ENCODE results near the gene TJP1. TPM values are rescaled to one million over a fixed set of nuclear protein-coding genes. Genes with fewer than 3 reads are reported as not detected.

Gene TJP1
- total and polyA plus RNA-seq, 9 of the 15 experiments (the other 6 are each of a cell fraction or from before 2014, with no cell fraction given): 9.1 to 39.3 (median 28.0) TPM

- TF ChIP-seq ATF3 (IDR thresholded peaks at IDR 0.05): peak; percentile 36; the same call in 1 of the 2 replicates
- no peak for TF ChIP-seq ATF3 (CRISPR knock-in tag; conservative IDR thresholded peaks at IDR 0.05)
- TF ChIP-seq ZNF644 (tag; IDR thresholded peaks at IDR 0.05; ENCODE audit: low read depth): peak; percentile 94
- peak; percentile 74 for TF ChIP-seq FOSL1 (tag; conservative IDR thresholded peaks at IDR 0.05)
- TF ChIP-seq ZNF395 (CRISPR knock-in tag; IDR thresholded peaks at IDR 0.05): peak; percentile 100
- peak; percentile 86; the same call in 1 of the 2 replicates for TF ChIP-seq ZBTB26 (CRISPR knock-in tag; IDR thresholded peaks at IDR 0.05)
- TF ChIP-seq CREB5 (CRISPR knock-in tag; IDR thresholded peaks at IDR 0.05): peak; percentile 84; the same call in 1 of the 2 replicates
- no peak for TF ChIP-seq POLR2B (IDR thresholded peaks at IDR 0.05; ENCODE audit: low read depth, partially characterized antibody)
- peak; percentile 98 for TF ChIP-seq RREB1 (CRISPR knock-in tag; IDR thresholded peaks at IDR 0.05)
- TF ChIP-seq PTRF (tag; IDR thresholded peaks at IDR 0.05): peak; percentile 80
- peak; percentile 91 for TF ChIP-seq ZNF449 (CRISPR knock-in tag; IDR thresholded peaks at IDR 0.05)
- peak; percentile 73; the same call in 1 of the 2 replicates for TF ChIP-seq ELF4 (CRISPR knock-in tag; IDR thresholded peaks at IDR 0.05)
- TF ChIP-seq ZNF589 (CRISPR knock-in tag; IDR thresholded peaks at IDR 0.05; ENCODE audit: low read depth): peak; percentile 100
Observed at GRCh38 chr15:29672923-29673809, 149.1 kb downstream of the TJP1 start (continued).
